HG02938 (cell line): ENCODE measurements around the gene GBF1.

Experiments used
- ATAC-seq: cut with Tn5 transposase; IDR thresholded peaks from one replicate; pipeline ENCODE4 v1.9.1; 2021; ENCODE audit warnings: mild to moderate bottlenecking, moderate library complexity; ENCODE audit not compliant: unreplicated experiment

Gene GBF1

GRCh38 chr10:102418622-102419268 is 173.4 kb downstream of the GBF1 start, which contains the start of gene PSD:
Gene PSD, minus strand, starts transcription at chr10:102418785. Its CDS starts 1,747 bp downstream, at chr10:102417038.
- ATAC-seq, result no peak

GRCh38 chr10:102419269-102420180 is 174.2 kb downstream of the GBF1 start:
- ATAC-seq, result no peak

GRCh38 chr10:102420181-102420713 is 174.9 kb downstream of the GBF1 start:
- no peak for ATAC-seq

DNA sequence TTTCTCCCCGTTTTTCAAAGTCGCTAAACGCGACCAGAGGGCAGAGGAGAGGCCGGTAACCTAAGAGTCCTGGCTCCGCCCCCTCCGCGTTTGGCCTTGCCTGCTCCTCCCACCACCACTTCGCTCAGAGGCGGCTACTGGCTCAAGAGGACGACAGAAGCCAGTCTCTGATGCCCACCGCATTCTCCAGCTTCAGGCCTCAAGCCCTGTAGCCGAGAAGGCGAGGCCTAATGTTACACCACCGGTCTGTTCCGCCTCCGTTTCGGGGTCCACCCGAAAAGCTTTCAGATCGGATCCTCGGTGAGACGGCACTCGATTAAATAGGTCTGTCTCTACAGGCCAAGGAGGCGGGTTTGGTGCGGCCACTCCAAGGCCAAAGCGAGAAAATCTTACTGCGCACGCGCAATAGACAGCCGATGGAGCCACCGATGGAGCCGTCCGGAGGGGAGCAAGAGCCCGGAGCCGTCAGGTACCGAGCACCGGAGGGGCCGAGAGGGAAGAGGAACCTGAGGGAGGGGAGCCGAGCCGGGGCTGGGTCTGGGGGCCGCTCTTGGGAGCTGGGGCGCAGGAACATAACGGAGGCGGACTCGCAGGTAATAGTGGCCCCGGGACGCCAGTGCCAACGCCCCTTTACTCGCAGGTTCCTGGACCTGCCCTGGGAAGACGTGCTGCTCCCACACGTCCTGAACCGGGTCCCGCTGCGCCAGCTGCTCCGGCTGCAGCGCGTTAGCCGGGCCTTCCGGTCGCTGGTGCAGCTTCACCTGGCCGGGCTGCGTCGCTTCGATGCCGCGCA is 175.6 kb downstream of the GBF1 start, which contains the start of gene FBXL15:
FBXL15 (plus strand) TSS at position 123 of the 793 bp plus-strand sequence; CDS start at position 417, 294 bp downstream.
- ATAC-seq, result peak; percentile 58

DNA sequence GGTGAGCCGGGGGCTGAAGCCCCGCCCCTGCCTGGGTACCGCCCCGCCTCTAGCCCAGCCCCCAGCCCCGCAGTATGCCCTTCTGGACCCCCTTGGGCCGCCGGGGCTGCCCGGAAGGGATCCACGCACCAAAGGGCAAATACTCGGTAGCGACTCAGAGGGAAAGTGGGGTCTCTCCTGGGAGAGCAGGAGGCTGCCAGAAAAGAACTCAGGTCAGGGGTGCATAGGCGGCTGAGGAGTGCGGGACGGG is 176.1 kb downstream of the GBF1 start:
- no peak for ATAC-seq

DNA sequence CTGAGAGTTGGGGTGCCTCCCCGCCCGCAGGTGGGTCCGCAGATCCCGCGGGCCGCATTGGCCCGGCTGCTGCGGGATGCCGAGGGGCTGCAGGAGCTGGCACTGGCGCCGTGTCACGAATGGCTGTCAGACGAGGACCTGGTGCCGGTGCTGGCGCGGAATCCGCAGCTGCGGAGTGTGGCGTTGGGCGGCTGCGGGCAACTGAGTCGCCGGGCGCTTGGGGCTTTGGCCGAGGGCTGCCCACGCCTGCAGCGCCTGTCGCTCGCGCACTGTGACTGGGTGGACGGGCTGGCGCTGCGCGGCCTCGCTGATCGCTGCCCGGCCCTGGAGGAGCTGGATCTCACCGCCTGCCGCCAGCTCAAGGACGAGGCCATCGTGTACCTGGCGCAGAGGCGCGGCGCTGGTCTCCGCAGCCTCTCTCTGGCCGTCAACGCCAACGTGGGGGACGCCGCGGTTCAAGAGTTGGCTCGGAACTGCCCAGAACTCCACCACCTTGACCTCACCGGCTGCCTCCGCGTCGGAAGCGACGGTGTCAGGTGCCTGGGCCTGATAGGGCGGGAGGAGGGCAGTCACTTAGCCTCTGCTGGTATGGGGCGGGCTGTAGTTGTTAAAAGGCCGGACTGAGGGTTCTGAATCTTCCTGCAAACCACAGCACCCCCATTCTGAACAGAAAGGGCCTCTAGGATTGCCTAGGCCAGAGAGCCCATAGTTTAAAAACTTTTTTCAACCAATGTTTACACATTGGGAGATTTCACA is 176.6 kb downstream of the GBF1 start:
- ATAC-seq, result no peak

GRCh38 chr10:102422545-102423129 is 177.3 kb downstream of the GBF1 start:
- ATAC-seq, result no peak

GRCh38 chr10:102423372-102423968 is 178.1 kb downstream of the GBF1 start:
- no peak for ATAC-seq

- no peak for ATAC-seq
Measured at GRCh38 chr10:102424145-102424544, 178.8 kb downstream of the GBF1 start.

- ATAC-seq, result no peak
Measured at GRCh38 chr10:102424916-102425315, 179.6 kb downstream of the GBF1 start.

DNA sequence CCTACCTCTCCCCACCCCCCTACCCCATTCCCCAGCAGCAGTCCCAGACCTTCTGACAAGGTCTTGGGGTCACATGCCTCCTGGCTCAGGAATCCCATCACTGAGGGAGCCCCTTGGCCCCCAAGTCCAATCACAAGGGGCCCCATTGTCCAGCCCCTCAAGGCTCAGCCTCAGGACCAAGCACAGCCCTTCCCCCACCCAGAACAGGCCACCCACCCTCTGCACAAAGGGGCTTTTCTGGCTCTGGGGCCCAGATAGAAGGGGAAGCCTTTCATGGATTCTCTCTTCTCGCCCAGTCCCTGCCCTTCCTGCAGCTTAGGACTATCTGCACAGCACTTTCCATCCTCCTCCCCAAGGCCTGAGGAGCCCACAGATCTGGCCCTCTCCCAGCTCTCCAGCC is 180.1 kb downstream of the GBF1 start:
- no peak for ATAC-seq

DNA sequence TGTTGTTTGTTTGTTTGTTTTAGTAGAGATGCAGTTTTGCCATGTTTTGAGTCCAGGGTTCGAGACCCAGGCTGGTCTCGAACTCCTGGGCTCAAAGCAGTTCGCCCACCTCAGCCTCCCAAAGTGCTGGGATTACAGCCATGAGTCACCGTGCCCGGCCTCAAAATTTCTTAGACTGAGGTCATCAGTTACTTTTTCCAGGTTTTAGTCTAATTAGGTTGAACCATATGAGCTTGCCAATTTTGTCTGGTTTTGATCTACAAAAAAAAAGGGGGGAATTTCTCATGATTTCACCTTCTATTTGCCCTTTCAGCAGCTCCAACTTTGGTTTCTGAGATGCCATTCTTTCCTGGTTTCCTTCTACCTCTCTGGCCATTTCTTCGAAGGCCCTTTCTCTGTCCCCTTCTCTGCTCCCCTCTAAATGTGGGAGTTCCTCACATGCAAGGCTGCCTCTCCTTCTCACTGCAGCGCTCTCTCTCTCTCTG is 181.5 kb downstream of the GBF1 start:
- no peak for ATAC-seq

DNA sequence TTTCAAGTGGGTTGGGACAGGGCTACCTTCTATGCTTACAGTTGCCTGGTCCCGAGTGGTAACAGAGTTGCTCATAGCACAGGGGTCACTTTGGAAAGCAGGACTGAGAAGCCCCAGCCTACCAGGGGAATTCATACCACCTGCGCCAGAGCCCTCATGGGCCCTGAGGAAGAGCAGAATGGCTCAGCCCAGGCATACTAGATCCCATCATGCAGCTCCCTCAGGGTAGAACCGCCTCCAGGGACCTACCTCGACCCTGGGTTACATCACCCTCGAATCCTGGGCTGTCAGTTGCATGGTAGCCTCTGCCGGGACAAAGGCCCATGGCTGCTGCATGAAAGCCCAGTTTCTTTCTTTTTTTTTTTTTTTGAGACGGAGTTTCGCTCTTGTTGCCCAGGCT is 184.1 kb downstream of the GBF1 start:
- no peak for ATAC-seq

DNA sequence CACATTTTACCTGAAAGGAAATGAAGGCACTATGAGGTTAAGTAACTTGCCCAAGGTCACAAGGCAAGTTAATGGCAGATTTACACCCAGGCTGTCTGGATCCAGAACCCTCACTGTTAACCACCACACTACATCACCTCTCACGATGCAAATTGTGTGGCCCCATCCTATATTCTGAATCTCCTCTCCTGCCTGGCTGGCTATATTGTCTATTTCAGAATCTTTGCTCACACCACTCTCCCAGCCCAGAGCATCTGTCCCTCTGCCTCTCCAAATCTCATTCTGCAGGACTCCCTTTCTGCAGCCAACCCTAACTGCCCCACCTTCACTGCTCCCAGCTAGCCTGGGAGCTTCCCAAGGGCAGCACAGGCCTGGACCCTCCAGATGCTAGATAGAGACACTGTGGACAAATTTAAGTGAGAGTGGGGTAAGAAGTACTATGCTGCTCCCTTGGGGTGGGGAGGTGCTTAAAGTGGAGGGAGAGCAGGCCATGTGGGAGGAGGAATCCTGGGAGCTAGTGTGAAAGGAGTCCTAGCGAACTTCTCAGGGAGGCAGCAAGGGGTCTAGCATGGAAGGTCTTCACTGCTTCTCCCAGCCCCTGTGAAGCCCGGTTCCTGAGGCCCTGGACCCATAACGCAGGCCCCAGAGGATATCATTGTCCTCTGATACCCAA is 186.3 kb downstream of the GBF1 start:
- ATAC-seq, result no peak
